Measurements from ENCODE around the gene WSCD2.

The WSCD2 gene

DNA sequence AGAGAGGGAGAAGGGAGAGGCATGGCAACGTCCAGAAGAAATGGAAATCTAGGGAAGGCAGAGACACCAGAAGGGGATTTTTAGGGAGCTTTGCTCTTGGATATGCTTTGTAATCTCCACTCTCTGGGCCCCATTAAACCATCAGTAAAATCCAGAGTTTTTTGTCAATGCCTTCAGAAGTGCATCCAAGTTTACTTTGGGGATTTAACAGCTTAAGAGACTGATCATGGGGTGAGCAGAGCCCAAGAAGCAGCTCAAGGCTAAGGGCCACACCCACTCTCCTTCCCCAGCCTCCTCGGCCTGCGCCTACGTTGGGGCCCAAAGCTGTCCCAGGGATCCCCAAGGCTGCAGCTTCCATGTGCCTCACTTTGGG is 37.4 kb upstream of the WSCD2 start:
- TF ChIP-seq, protein P1, sequence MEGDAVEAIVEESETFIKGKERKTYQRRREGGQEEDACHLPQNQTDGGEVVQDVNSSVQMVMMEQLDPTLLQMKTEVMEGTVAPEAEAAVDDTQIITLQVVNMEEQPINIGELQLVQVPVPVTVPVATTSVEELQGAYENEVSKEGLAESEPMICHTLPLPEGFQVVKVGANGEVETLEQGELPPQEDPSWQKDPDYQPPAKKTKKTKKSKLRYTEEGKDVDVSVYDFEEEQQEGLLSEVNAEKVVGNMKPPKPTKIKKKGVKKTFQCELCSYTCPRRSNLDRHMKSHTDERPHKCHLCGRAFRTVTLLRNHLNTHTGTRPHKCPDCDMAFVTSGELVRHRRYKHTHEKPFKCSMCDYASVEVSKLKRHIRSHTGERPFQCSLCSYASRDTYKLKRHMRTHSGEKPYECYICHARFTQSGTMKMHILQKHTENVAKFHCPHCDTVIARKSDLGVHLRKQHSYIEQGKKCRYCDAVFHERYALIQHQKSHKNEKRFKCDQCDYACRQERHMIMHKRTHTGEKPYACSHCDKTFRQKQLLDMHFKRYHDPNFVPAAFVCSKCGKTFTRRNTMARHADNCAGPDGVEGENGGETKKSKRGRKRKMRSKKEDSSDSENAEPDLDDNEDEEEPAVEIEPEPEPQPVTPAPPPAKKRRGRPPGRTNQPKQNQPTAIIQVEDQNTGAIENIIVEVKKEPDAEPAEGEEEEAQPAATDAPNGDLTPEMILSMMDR (IDR thresholded peaks at IDR 0.05): no peak

DNA sequence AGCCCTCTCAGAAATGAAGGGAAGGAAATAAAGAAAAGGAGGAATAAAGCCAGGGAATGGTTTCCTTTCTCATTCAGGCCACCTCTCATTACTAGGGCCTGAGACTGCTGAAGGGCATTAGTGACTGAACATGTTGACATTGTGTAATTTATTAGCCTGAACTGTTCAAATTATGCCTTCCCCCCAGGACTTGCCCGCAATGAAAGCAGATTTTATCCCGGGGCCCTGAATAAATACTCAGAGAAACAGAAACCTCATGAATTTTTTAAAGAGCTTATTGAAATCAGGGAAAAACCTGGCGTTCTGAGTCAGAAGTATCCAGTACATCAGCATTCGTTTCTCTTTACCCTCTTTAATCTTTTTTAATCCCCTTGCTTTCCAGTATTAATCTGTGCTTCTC is 35.9 kb upstream of the WSCD2 start:
- TF ChIP-seq, protein P1 (IDR thresholded peaks at IDR 0.05): no peak

DNA sequence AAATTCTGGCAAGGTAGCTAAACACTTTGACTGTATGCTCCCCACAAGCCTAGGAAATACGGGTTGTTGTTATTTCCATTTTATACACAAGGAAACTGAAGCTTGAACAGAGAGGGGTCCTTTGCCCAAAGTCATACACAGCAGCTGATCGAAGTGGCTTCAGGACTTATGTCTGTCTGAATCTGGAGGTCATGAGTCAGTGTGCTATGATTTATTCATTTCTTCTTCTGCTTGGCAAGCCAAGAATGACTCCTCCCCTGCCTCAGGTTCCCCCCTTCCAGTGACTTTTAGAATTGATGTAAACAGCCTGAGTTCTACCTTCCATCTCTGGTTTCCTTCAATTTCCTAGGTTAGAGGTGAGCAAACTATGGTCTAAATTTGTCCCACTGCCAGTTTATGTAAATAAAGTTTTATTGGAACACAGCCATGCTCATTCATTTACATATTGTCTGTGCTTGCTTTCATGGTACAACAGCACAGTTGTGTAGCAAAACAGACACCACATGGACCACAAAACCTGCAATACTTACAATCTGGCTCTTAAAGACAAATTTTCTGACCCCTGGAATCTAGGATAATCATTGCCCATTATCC is 34.9 kb upstream of the WSCD2 start:
- TF ChIP-seq, protein P1 (IDR thresholded peaks at IDR 0.05): no peak

DNA sequence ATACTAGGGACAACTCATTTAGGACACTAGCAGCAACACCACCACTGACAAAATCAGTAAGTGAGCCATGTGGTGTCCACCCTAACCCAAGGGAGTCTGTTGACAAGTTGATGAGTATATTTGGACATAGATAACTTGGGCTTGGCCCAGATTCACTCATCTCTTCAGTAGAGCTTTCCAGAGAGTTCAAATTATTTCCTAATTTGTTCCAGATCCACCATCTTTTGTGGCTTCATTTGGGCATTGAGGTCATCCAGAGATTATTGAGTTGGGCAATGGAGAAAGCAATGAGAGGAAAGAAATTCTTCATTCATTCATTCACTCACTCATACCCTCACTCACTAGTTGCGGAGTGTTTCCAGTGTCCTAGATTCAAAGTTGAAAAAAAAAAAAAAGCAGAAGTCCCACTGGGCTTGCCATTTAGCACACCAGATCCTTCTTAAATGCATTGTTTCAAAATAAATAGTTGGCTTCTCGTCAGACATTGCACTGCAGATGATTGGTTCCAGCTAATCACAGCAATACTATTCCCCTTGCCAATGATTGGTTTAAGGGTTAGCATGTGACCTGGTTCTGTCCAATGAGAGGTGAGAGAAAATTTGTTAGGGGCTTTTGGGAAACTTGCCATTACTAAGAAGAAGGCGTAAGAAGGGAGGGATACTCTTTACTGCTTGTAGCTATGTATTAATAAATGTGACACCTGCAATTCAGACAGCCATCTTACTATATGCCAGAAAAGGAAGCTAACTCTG is 31.8 kb upstream of the WSCD2 start:
- TF ChIP-seq, protein P1 (IDR thresholded peaks at IDR 0.05): no peak

DNA sequence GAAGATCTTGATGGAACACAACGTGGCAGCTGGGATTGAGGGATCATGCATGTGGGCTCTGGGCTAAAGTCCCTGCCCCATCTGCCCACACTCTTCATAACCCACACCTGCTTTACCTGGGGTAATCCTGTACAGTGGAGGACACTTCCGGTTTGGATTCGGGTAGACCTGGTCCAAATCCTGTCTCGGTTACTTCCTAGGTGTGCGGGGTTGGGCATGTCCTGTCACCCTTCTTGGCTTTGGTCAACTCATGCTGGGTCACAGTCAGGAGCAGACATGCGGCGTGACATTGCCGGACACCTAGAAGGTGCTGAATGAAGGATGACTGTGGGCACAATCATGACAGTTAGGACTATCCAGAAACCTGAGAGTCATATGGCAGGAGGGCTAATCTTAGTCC is 30.7 kb upstream of the WSCD2 start:
- TF ChIP-seq, protein P1 (IDR thresholded peaks at IDR 0.05): no peak

DNA sequence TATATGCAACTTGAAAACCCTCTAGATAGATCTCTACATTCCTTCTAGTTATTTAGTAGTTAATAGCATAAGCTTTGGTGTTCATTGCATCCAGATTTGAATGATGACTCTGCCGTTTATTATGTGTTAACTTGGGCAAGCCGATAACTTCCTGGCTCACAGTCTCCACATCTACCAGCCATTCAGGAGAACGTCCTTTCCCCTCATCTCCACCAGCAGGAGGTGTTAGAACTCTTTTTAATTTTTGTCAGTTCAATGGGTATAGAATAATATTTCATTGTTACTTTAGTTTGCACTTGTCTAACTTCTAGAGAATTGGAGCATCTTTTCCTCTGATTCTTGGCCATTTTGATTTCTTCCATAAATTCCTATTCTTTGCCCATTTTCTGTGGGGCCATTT is 30.0 kb upstream of the WSCD2 start:
- TF ChIP-seq, protein P1 (IDR thresholded peaks at IDR 0.05): no peak

DNA sequence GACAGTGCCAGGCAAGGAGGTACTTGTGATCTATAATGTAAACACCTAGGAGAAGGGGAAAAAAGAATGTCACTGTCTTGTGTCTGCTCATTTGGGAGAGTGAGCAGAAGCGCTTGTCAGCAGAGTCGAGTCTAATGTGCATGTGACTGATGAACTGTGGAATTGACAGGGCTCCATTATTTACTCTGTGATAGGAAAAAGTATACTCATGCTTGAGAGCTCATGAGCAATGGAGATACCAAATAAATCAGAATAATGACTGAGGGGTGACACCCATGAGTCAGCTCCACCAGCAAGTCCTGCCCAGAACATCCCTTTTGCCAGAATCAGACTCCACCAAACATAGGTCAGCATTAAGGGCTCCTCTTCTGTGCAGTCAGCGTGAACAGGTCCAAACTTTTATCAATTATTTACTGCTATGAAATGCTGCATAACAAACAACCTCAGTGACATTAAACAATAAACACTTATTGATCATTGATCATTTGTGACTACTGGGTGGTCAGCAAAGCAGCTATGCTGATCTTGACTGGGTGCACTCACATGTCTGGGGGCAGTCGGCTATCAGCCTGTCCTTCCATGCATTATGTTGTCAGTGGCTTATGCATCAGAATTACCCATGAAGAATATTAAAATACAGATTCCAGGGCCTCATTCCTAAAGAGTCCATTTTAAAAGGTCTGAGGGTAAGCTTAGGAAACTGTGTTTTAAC is 29.2 kb upstream of the WSCD2 start:
- TF ChIP-seq, protein P1 (IDR thresholded peaks at IDR 0.05): no peak
